Hepatocyte (in vitro differentiated cells): ENCODE results near the gene TBX5.

Source experiments
- CTCF ChIP-seq: fragments of 200-600 bp; sonication (generic); IDR thresholded peaks from 2 replicates; pipeline ENCODE4 v1.5.1; 2016; ENCODE audit warnings: antibody characterized with exemption, mild to moderate bottlenecking; ENCODE audit not compliant: poor library complexity
- EZH2 ChIP-seq: fragments of 200-600 bp; sonication (generic); IDR thresholded peaks from 2 replicates; pipeline ENCODE4 v1.6.1; 2016; ENCODE audit warnings: antibody characterized with exemption, mild to moderate bottlenecking, borderline replicate concordance

- TF ChIP-seq CTCF (no peak), EZH2 (no peak)
These were observed 10.7 kb downstream of the TBX5 start for GRCh38 chr12:114395233-114395632.
